HPDE6-E6E7 (cell line): ENCODE data around the gene SEC24A.
A peak's percentile ranks its signal among the peaks of the same experiment; 100 is the strongest.
"Not testable (repeated sequence)": the region's sequence is repeated elsewhere in the genome, so short reads cannot be mapped to it uniquely, and the experiment has no call there.

Experiments used
- DNase-seq: peaks from one replicate; pipeline ENCODE4 v3.0.0; 2011; ENCODE audit warnings: missing footprints; ENCODE audit errors: extremely low spot score

The SEC24A gene

DNA sequence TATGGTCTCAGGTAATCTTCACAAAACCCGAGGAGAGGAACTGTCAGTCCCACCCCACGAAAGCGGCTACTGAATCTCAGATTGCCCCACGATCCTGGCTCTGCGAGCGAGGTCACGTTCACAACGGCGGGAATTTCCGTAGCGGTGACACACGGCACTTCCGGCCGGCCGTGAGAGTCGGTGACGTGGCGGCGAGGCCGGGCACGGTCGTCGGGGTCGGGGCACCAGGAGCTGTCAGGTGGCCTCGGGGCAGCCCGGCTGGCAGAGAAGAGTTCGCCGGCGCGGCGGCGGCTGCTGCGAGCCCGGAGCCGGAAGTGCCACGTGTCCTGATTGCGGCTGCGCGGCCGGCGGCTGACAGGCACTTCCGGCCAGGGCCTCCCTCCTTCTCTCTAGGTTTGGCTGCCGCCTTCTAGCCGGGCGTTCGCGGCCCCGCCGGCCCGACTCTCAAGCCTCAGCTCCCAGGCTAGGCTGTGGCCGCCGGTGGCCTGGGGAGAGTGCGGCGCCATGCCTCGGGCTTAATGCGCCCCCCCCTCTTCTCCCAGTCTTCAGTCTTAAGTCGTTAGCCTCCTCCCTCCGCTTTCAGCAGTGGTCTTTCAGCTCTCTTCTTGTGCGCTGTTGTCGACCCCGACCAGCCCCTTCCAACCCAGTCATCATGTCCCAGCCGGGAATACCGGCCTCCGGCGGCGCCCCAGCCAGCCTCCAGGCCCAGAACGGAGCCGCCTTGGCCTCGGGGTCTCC, at the start of gene SEC24A:
TSS of gene SEC24A (plus strand) at position 361 of the 738 bp plus-strand sequence. CDS start at position 653, 292 bp downstream.
- peak; percentile 91 for DNase-seq

DNA sequence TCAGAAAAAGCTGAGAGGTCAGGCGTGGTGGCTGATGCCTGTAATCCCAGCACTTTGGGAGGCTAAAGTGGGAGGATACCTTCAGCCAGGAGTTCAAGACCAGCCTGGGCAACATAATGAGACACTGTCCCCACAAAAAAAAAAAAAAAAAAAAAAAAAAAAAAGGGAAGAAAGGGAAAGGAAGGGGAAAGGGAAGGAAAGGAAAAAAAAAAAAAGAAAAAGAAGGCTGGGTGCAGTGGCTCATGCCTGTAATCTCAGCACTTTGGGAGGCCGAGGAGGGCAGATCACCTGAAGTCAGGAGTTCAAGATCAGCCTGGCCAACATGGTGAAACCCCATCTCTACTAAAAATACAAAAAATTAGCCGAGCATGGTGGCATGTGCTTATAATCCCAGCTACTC, 48.8 kb upstream of the SEC24A start:
- not testable (repeated sequence) for DNase-seq

DNA sequence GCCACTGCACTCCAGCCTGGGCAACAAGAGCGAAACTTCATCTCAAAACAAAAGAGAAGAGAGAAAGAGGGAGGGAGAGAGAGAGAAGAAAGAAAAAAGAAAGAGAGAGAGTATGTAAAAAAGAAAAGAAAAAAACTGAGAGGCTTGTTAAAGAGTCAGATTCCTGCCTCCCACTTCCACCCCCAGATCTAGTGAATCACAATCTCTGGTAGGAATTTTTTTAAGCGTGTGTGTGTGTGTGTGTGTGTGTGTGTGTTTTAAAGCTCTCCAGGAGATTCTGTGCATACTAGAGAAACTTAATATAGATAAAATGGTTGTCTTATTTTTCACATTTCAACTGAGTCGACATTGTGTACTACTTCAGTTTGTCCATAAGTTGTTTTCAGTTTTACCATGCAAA, 48.0 kb upstream of the SEC24A start:
- no peak for DNase-seq

DNA sequence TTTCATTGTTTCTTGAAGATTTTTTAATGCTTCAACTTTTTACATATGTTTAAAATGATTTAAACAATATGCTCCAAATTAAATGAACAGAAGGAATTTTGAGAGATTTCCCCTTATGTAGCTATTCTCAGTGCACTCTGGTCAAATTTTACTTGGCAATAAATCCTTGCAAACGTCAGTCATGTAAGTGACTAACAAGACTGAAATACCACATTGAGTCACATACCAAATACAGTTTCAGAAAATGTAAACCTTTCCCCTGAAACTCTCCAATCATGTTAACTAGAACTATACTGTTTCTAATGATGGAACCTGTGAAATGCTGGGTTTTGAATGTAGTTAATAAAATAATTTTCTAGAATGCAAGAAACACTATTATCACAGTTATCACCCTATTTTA, 45.5 kb upstream of the SEC24A start:
- DNase-seq = no peak

DNA sequence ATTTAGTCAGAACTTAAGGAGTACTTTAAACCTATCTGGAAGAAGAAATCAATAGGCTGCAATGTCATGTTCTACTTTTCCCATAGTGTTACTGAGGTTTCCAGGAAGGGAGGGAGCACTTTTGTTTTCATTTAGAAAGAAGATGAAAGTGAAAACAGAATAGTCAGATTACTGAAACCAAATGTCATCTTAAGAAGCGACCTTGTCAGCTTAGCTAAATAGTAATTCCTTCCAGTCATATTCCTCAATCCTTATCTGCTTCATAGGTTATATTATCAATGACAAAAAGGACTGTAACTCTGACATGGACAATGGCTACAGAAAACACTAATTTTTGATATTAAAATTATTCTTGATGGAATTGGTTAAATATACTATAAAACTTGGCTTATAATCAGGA, 43.7 kb upstream of the SEC24A start:
- no peak for DNase-seq

DNA sequence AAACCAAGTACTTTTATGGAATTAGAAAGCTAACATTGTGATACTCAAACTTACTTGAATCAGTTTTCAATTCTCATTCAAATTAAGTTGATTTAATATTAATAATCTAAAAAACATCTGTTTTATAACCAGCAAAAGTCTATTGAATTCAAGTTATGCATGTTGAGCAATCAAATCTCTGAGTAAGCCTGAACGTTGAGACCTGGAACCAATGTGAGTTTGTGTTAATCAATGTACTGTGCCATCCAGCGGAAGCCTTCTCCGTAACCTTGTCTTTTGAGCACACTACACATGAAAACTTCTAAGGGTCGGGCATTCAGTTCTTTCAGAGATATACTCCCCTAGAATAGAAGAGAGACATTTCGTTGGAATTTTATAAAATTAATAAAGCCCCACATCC, 41.9 kb upstream of the SEC24A start:
- no peak for DNase-seq

DNA sequence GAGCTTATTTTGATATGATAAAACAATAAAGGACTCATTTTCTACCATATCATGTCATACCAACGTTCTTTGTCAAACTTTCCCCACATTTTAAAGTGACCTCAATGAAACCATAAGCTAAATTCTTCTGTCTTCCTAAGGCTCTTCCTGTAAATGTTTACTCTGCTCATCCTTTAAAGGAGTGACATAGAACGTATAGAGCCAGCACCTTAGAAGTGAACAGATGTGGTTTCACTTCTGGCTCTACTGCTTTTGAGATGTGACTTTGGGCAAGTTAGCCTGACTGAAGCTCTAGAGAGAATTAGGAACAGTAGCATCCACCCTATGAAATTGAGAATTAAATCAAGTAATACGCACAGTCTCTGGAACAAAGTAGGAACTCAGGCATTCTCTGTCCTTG, 40.0 kb upstream of the SEC24A start:
- no peak for DNase-seq

DNA sequence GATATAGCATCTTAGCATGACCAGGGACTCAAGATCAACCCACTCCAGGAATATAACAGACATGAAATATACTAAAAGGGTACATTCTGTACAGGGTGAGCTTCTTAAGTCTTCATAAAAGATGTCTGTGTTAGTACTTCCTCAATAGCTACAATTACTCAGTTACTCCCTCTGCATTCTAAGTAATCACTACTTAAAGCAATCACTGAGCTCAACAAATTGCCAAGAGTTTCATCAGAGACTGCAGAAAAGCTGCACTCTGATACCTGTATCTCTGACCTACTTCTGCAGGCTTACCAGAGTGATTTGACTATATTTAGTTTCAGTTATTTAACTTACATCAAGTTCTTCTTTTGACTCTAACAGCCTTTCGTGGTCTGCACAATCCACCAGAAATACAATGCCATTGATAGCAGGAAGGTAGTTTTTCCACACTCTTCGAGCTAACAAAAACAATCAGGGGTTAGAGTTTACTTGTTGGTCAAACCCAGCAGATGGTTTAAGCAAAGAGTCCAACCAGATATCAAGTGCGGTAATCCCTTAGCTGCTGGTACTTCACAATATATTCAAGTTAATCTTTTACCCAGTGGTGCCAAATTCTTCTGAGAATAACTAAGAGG, 39.2 kb upstream of the SEC24A start:
- DNase-seq = no peak

DNA sequence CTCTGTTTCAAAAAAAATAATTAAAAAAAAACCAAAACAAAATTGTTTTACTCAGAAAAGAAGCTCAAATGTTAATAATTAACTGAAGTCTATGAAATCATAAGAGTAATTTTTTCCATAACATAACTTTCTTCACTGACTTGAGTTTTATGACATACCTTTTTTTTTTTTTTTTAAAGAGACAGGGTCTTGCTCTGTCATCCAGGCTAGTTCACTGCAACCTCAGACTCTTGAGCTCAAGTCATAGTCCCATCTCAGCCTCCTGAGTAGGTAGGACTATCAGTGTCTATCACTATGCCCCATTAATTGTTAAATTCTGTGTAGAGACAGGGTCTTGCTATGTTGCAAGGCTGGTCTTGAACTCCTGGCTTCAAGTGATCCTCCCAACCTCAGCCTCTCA, 37.9 kb upstream of the SEC24A start:
- no peak for DNase-seq

DNA sequence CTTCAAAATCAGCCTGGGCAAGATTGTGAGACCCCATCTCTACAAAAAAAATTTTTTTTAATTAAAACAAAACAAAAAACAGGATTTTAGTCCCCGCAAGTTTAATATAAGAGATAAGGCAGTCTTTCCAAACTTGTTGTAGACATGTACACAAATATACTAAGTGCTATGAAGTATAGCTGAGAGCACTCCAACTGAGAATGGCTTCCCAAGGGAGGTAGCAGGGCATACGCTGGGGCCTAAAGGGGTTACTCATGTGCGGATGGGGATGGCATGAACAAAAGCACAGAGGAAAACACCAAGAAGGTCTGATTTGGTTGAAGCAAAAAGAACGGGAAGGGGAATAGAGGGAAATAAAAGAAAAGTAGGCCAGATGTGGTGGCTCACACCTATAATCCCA, 37.1 kb upstream of the SEC24A start:
- no peak for DNase-seq

DNA sequence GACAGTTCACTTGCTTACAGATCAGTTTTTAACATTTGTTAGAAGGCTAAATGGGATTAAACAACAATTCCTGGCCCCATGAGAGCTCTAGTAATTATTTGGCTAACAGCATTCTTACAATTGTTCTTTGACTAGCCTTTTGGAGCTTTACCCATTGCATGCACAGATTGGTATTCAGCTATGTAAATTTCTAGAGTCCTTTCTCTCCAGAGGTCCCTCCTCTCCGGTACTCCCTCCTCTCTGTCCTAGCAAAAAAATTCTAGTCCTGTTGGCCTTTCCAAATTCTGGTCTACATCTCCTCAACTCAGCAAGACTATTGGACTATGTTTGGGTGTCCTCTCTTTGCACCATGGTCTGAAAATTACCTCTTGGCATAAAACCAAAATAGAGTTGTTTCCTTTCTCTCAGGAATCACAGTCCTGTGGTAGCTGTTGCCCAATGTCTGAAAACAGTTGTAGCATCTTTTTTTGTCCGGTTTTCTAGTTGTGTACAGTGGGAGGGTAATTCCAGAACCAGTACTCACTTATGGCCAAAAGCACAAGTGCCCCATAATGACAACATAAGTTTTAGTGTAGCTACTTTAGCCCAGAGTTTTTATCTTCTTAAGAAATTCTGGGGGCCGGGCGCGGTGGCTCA, 34.0 kb upstream of the SEC24A start:
- DNase-seq = no peak

DNA sequence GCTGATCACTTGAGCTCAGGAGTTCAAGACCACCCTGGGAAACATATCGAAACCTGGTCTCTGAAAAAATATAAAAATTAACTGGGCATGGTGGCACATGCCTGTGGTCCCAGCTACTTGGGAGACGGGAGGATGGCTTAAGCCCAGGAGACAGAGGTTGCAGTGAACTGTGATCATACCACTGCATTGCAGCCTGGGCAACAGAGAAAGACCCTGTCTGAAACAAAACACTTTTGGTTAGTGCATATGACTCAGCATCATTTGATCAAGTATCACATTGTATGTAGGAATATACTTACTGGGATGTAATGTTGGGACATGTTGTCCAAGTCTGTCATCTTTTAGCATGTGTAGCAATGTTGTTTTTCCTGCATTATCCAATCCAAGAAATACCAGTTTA, 28.0 kb upstream of the SEC24A start:
- DNase-seq = no peak

DNA sequence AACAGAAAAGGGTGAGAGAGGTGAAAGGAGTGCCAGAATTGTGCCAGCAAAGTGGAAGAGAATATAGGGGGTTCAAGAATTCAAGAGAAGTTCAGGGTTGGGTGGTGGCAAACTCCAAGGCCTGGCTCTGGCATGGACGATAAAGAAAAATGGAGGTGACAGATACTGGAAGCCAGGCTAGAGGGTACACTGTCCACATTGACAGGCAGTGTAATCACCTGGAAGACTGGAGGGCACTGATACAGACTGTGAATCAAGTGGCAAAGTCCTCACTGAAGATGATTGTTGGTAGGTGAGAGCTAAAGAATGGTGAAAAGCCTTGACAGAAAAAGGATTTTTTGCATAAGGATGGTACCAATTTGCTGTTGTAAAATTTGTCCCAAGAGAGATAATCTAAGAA, 23.0 kb upstream of the SEC24A start:
- no peak for DNase-seq

DNA sequence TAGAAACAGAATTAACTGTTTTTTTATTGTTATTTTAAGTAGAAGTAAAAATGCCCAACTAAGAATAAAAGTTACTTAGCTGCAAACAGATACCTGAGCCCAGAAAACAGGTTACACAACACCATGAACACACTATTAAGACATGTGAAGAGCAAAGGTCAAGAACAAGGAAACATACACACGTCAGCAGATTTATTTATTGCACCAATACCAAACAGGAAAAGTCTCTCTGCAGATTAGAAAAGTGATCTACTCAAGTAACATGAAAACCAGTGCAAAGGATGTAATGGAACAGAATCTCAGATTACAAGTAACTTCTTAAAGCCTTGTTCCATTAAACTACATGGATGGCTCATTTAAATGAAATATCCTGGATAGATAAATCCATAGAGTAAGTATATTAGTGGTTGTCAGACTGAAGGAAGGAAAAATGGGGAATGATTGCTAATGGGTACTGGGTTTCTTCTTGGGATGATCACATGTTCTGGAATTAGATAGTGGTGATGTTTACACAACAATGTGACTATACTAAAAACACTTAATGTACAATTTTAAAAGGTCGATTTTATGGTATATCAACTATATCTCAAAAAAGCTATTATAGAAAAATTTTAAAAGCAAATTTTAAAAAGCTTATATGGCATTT, 22.1 kb upstream of the SEC24A start:
- peak; percentile 53 for DNase-seq

DNA sequence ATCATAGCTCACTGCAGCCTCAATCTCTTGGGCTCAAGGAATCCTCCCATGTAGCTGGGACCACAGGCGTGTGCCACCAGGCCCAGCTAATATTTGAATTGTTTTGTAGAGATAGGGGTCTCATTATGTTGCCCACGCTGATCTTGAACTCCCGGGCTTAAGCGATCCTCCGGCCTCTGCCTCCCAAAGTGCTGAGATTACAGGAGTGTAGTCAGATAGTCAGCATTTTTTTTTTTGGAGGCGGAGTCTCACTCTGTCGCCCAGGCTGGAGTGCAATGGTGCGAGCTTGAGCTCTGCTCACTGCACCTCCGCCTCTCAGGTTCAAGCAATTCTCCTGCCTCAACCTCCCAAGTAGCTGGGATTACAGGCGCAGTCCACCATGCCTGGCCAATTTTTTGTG, 14.4 kb upstream of the SEC24A start:
- no peak for DNase-seq

DNA sequence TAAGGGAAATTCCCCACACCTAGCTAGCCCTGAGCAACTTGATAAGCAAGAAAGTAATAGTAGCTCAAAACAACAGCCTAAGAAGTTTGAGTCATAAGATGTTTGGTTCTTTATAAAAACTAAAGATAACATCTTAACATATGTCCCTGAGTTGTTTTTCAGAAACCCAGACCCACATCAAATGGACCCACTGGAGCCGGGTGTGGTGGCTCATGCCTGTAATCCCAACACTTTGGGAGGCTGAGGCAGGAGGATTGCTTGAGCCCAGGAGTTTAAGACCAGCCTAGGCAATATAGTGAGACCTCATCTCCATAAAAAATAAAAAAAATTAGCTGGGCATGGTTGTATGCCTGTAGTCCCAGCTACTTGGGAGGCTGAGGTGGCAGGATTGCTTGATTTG, 13.2 kb upstream of the SEC24A start:
- not testable (repeated sequence) for DNase-seq

DNA sequence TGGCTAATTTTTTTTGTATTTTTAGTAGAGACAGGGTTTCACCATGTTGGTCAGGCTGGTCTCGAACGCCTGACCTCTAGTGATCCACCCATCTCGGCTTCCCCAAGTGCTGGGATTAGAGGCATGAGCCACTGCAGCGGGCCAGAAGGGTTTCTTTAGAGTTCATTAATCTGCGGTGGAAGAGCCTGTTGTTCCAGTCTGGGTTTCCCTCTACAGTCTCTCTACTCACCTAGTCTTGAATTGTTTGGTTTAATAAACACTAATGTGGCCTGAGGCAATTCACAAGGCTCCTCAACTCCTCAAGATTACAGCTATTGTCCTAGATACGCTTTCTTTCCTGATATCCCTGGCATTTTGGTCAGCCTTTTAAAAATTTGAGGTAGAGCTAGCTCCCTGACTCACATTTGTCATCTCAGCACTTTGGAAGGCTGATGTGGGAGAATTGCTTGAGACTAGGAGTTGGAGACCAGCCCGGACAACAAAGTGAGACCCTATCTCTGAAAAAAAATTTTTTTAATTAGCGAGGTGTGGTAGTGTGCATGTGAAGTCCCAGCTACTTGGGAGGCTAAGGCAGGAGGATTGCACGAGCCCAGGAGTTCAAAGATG, 11.4 kb upstream of the SEC24A start:
- peak; percentile 80 for DNase-seq

DNA sequence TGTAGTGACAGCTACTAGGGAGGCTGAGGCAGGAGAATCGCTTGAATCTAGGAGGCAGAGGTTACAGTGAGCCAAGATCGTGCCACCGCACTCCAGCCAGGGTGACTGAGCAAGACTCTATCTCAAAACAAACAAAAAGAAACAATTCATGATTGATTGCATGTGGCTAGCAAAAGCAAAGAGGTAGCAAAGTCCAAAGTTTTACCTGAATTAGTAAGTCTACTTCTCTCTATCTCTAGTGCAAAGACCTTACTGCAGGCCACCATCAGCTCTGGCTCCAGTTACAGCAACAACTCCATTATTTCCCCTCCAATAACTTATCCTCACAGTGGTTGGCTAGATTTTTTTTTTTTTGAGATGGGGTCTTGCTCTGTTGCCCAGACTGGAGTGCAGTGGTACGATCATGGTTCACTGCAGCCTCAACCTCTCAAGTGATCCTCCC, 9.8 kb upstream of the SEC24A start:
- no peak for DNase-seq

DNA sequence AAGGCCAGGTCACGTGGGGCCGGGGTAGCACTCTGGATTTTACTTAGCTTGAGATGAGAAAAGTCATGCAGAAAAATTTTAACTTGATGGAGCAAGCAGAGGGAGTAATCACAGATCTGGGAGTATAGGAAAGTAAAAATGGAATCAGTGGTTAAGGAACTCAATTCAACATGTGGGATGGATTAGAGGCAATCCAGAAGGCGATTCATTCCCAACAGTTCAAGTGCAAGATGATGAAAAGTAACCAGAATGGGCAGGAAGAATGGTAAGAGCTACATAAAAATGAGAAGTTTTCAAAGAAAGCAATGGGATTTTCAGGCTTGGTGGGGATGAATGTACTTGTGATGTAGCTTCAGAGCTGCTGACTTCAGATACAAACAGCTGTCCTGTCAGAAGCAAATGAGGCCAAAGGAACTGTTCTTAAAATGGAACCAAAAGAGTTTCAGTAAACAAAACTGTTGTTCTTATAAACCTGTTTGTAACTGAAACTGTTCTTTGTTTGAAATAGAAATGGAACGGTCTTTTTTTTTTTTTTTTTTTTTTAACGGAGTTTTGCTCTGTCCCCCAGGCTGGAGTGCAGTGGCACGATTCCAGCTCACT, 5.6 kb upstream of the SEC24A start:
- no peak for DNase-seq

DNA sequence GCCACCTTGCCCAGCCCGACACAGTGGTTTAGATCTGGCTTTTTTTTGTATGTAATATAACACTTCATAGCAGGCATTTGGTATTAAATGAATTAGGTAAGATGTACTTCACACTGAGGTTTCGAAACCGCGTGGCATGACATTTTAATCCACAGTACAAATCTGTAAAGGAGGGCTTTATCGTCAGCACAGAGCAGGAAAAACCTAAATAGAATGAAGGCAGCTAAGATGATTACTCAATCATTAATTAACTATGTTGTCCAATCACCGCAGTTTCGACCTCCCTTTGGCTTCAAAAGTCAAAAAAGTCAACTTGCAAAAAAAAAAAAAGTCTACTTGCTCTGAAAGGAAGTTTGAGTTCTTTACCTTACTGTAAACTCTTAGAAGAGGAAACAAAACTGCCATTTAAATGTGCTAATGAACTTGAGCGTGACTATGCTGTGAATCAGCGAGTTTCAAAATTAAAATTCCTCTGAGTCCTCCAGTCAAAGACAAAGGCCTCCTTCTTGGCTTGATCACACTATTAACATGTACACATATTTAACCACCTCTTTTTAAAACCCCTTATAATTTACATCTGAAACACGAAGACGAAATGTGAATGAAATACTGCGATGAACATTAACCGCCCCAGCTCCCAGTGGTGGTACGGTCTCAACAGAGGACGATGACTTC, 698 bp upstream of the SEC24A start:
- DNase-seq = peak; percentile 36

DNA sequence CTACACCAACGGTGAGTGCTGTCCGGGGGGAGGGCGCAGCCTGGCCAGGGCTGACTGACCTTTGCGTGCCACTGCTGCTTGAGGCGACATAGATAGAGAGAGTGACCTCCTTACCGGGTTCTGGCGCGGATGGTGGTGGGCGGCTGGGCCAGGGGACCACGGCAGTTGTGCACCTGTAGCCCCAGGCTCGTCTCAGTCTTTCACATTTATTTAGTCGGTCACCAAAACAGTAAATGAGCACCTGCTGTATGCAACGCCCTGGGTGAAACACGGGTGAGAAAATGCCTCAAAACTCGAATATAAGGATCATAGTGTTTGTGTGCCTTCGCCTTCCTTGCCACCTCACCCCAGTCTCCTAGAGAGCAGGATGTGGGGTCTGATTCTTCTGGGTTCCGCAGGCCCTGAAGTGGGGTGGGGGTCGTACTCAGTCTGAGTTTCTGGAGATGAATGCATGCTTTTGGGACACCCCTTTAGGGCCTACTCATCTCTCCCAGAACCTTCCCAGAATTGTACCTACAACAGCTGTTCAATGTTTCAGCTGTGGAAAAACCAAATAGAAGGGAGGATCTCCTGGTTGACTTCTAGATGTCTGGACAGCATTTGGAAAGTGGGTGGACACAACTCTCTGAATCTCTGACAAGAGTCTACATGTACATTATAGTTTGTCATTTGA, 714 bp downstream of the SEC24A start:
- DNase-seq = no peak
